GM18858 (cell line): ENCODE measurements around the gene NMU.
"Not testable (repeated sequence)": the region's sequence is repeated elsewhere in the genome, so short reads cannot be mapped to it uniquely, and the experiment has no call there.

Source experiments
- ATAC-seq: cut with Tn5 transposase; IDR thresholded peaks from one replicate; pipeline ENCODE4 v1.9.1; 2021; ENCODE audit not compliant: unreplicated experiment

NMU gene

GRCh38 chr4:55625835-55626234, 10.3 kb downstream of the NMU start:
- ATAC-seq, result no peak

- ATAC-seq, result not testable (repeated sequence)
Observed at GRCh38 chr4:55624063-55624462, 12.0 kb downstream of the NMU start.

- ATAC-seq, result no peak
Observed at GRCh38 chr4:55618546-55619143, 17.5 kb downstream of the NMU start.

GRCh38 chr4:55617587-55618197, 18.4 kb downstream of the NMU start:
- ATAC-seq, result peak; percentile 98

GRCh38 chr4:55615008-55615407, 21.1 kb downstream of the NMU start:
- no peak for ATAC-seq

GRCh38 chr4:55613621-55614020, 22.5 kb downstream of the NMU start:
- ATAC-seq, result no peak

GRCh38 chr4:55612341-55612740, 23.8 kb downstream of the NMU start:
- no peak for ATAC-seq

- no peak for ATAC-seq
Observed at GRCh38 chr4:55611358-55612059, 24.6 kb downstream of the NMU start.

- no peak for ATAC-seq
Observed at GRCh38 chr4:55610381-55610780, 25.7 kb downstream of the NMU start.

- ATAC-seq, result no peak
Observed at GRCh38 chr4:55609393-55609866, 26.7 kb downstream of the NMU start.

- no peak for ATAC-seq
Observed at GRCh38 chr4:55608591-55608990, 27.5 kb downstream of the NMU start.

- ATAC-seq, result no peak
Observed at GRCh38 chr4:55604996-55605395, 31.1 kb downstream of the NMU start.

- ATAC-seq, result no peak
Observed at GRCh38 chr4:55600640-55601039, 35.5 kb downstream of the NMU start.

- ATAC-seq, result no peak
Observed at GRCh38 chr4:55598641-55599040, 37.5 kb downstream of the NMU start.

- no peak for ATAC-seq
Observed at GRCh38 chr4:55592014-55592413, 44.1 kb downstream of the NMU start, which contains the start of gene PDCL2. Gene PDCL2, minus strand, starts transcription at chr4:55592245. Its CDS starts 136 bp downstream, at chr4:55592109.

- no peak for ATAC-seq
Observed at GRCh38 chr4:55588160-55588559, 47.9 kb downstream of the NMU start.

GRCh38 chr4:55582773-55583172, 53.3 kb downstream of the NMU start:
- ATAC-seq, result not testable (repeated sequence)

- ATAC-seq, result no peak
Observed at GRCh38 chr4:55578341-55579010, 57.6 kb downstream of the NMU start.

- no peak for ATAC-seq
Observed at GRCh38 chr4:55575513-55575912, 60.6 kb downstream of the NMU start.

- no peak for ATAC-seq
Observed at GRCh38 chr4:55574252-55574651, 61.8 kb downstream of the NMU start.

- no peak for ATAC-seq
Observed at GRCh38 chr4:55571806-55572205, 64.3 kb downstream of the NMU start.
